ENCODE data around the gene MRO.

The MRO gene

DNA sequence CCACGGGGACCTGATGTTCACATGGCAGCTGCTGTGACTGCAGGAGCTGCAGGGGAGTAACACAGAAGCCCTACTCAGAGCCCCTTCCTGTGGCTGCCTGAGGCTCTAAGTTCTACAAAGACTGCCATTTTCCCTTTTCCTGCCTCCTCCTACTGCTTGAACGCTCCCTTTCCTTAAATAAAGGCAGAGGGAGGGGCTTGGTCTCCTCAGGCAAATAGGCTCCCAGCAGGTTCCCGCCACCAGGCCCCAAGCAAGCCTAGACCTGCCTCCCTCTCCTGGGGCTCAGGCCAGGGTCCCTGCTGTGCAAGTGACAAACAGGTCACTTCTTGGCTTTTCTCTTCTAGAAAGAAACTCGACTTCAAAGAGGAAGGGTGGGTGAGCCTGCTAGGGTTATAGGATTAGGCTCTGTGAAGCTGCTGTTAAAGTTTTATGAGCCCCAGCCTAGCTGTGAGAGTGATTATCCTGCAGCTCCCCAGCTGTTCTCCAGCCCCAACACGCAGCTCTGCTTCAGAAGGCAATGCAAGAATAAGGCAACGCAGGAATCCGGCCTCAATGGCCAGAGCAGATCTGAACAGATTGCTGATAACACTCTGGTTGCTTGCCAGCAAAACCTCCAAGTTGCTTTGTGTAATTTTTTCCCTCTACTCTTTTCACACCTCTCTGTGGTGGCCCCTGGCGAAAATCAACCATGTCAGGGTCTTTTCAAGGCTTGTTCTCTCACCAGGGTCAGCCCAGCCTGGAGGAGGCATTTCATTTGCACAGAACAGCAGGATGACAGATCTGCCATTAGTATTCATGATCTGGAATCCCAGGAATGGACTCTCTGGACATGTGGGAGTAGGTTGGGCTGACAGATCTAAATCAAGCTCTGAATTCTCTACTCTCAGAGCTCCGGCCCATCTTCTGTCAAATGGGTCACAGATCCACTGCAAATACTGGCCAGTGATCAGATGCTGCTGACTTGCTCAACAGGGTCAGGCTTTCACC lies 71.3 kb downstream of the MRO start:
- DNase-seq (ENCODE audit: extremely low spot score): no peak
- ChIA-PET POLR2A (no interaction called here), CTCF (no interaction called here)
- TF ChIP-seq CTCF (IDR thresholded peaks at IDR 0.05; ENCODE audit: control extremely low read depth, extremely low read depth, low read depth, missing control alignments): no peak

GRCh38 chr18:50747849-50748242 lies 72.0 kb downstream of the MRO start:
- ChIA-PET CTCF (no interaction called here), POLR2A (no interaction called here)
- no peak for TF ChIP-seq CTCF (IDR thresholded peaks at IDR 0.05; ENCODE audit: control extremely low read depth, extremely low read depth, low read depth, missing control alignments)
- no peak for DNase-seq (ENCODE audit: extremely low spot score)

- TF ChIP-seq CTCF (IDR thresholded peaks at IDR 0.05; ENCODE audit: control extremely low read depth, extremely low read depth, low read depth, missing control alignments): no peak
- ChIA-PET POLR2A (no interaction called here), CTCF (no interaction called here)
- no peak for DNase-seq (ENCODE audit: extremely low spot score)
These were observed 73.9 kb downstream of the MRO start for GRCh38 chr18:50745945-50746344.
